ENCODE measurements around the gene STK35.

Gene STK35

DNA sequence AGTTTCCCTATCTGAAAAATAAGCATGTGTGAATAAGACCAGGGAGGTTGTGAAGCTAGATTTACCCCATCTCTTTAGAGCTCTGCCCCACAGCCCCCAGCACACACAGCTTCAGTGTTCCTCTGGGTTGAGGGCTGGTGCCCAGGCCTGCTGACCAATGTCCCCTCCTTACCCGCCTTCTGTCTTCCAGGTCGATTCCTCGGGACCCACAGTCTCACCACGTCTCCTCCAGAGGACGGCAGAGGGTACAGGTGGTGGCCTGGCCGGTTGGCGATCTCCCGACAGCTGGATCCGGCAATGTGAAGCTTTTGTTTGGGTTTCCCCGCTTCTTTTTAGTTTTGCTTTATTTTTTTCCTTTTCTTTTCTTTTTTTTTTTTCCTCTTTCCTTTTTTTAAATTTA lies 42.0 kb downstream of the STK35 start:
- DNase-seq (ENCODE audit: low read depth in 1 of 2, low spot score in 1 of 2), result no peak
- H3K4me3 ChIP-seq (replicated peaks; ENCODE audit: insufficient read depth, low read length), result no peak overlapping the region
- H3K27ac ChIP-seq (replicated peaks), result no peak overlapping the region
- TF ChIP-seq GABPA (IDR thresholded peaks at IDR 0.05; ENCODE audit: low read depth), result no peak
- no peak for TF ChIP-seq POLR2AphosphoS5 (IDR thresholded peaks at IDR 0.05; ENCODE audit: low read depth)
- no peak for TF ChIP-seq SPI1 (IDR thresholded peaks at IDR 0.05; ENCODE audit: borderline replicate concordance, low read depth)
- no peak for TF ChIP-seq CTCF (IDR thresholded peaks at IDR 0.05; ENCODE audit: insufficient read depth, low read length)
- TF ChIP-seq REST (IDR thresholded peaks at IDR 0.05; ENCODE audit: insufficient replicate concordance, low read depth), result no peak
- no peaks in the 10 kb centered on the region for H3K27me3 ChIP-seq (ENCODE audit: insufficient read depth, poor library complexity, severe bottlenecking)

DNA sequence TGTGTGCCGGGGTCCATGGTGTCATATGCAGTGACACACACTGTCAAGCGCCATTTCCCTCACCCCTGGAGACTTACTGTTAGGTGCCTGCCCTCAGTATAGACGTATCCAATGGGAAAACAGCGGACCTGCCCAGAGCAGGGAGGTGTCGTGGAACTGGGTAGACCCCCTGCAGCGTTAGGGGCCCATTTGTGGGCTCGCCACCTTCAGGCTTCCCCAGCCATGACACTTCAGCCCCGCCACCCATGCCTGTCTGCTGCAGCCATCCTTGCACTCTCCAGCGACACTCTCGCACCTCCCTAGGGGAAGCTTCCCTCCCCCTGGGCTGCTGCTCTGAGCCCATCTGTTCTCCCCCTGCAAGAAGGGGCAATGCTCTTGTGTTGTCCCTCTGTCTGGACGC lies 43.2 kb downstream of the STK35 start:
- no peak for TF ChIP-seq REST (IDR thresholded peaks at IDR 0.05; ENCODE audit: insufficient replicate concordance, low read depth)
- no peak for TF ChIP-seq SPI1 (IDR thresholded peaks at IDR 0.05; ENCODE audit: borderline replicate concordance, low read depth)
- TF ChIP-seq GABPA (IDR thresholded peaks at IDR 0.05; ENCODE audit: low read depth), result no peak
- TF ChIP-seq CTCF (IDR thresholded peaks at IDR 0.05; ENCODE audit: insufficient read depth, low read length), result no peak
- TF ChIP-seq POLR2AphosphoS5 (IDR thresholded peaks at IDR 0.05; ENCODE audit: low read depth), result no peak
- no peak for DNase-seq (ENCODE audit: low read depth in 1 of 2, low spot score in 1 of 2)
- H3K4me3 ChIP-seq (replicated peaks; ENCODE audit: insufficient read depth, low read length), result no peak overlapping the region

DNA sequence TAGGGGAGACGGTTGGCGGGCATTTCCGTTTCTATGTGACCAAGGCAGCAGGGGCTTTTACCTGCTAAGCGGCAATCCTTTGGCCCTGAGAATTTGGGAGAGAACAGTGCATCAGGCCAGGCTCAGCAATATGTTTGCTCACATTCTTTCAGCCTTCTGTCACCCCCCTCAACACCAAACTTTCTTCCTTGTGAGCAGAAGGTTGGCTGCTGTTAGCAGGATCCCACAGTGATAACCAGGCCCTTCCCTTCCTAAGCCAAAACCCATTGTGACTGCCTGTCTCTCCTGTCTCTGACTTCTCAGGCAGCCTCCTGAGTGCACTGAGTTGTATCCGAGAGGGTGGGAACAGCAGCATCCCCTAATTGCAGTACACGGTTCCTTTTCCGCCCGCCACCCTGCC lies 43.7 kb downstream of the STK35 start:
- H3K27me3 ChIP-seq (ENCODE audit: insufficient read depth, poor library complexity, severe bottlenecking), result no peaks in the 10 kb centered on the region
- H3K4me3 ChIP-seq (replicated peaks; ENCODE audit: insufficient read depth, low read length), result no peak overlapping the region
- no peak for TF ChIP-seq GABPA (IDR thresholded peaks at IDR 0.05; ENCODE audit: low read depth)
- TF ChIP-seq SPI1 (IDR thresholded peaks at IDR 0.05; ENCODE audit: borderline replicate concordance, low read depth), result no peak
- no peak for TF ChIP-seq CTCF (IDR thresholded peaks at IDR 0.05; ENCODE audit: insufficient read depth, low read length)
- TF ChIP-seq POLR2AphosphoS5 (IDR thresholded peaks at IDR 0.05; ENCODE audit: low read depth), result no peak
- TF ChIP-seq REST (IDR thresholded peaks at IDR 0.05; ENCODE audit: insufficient replicate concordance, low read depth), result no peak
- DNase-seq (ENCODE audit: low read depth in 1 of 2, low spot score in 1 of 2), result no peak
- H3K27ac ChIP-seq (replicated peaks), result no peak overlapping the region

More for the DNA sequence above, 43.2 kb downstream of the STK35 start:
- Histone ChIP-seq H3K27ac (replicated peaks) (no peak overlapping the region), H3K27me3 (ENCODE audit: insufficient read depth, poor library complexity, severe bottlenecking) (no peaks in the 10 kb centered on the region)

Measured in HL-60 (cell line).